ENCODE results near the gene RPRD2.

The RPRD2 gene

GRCh38 chr1:150346316-150346715 lies 17.6 kb upstream of the RPRD2 start:
- peaks cover 15% of the 10 kb centered on the region for H3K36me3 ChIP-seq (ENCODE audit: control insufficient read depth, insufficient read depth, low read length)

GRCh38 chr1:150352866-150353265 lies 11.1 kb upstream of the RPRD2 start:
- no peaks in the 10 kb centered on the region for H3K27me3 ChIP-seq (replicated peaks; ENCODE audit: control insufficient read depth, insufficient read depth, low read length)
- peaks cover 9% of the 10 kb centered on the region for H3K36me3 ChIP-seq (ENCODE audit: control insufficient read depth, insufficient read depth, low read length)
- DNase-seq (ENCODE audit: extremely low read depth, insufficient read length): no peak
- H3K4me3 ChIP-seq (replicated peaks; ENCODE audit: low read depth, low read length): no peak overlapping the region
- no peak for TF ChIP-seq CTCF (IDR thresholded peaks at IDR 0.05; ENCODE audit: insufficient read depth, low read length, poor library complexity, severe bottlenecking)

More at GRCh38 chr1:150346316-150346715, 17.6 kb upstream of the RPRD2 start:
- H3K4me3 ChIP-seq (replicated peaks; ENCODE audit: low read depth, low read length): no peak overlapping the region
- H3K27me3 ChIP-seq (replicated peaks; ENCODE audit: control insufficient read depth, insufficient read depth, low read length): no peaks in the 10 kb centered on the region
- no peak for DNase-seq (ENCODE audit: extremely low read depth, insufficient read length)
- no peak for TF ChIP-seq CTCF (IDR thresholded peaks at IDR 0.05; ENCODE audit: insufficient read depth, low read length, poor library complexity, severe bottlenecking)

- Histone ChIP-seq H3K4me3 (replicated peaks; ENCODE audit: low read depth, low read length) (peak overlapping the region; percentile 69), H3K36me3 (ENCODE audit: control insufficient read depth, insufficient read depth, low read length) (no peaks in the 10 kb centered on the region), H3K27me3 (replicated peaks; ENCODE audit: control insufficient read depth, insufficient read depth, low read length) (no peaks in the 10 kb centered on the region)
- no peak for TF ChIP-seq CTCF (IDR thresholded peaks at IDR 0.05; ENCODE audit: insufficient read depth, low read length, poor library complexity, severe bottlenecking)
- peak; percentile 15 for DNase-seq (ENCODE audit: extremely low read depth, insufficient read length)
These were observed 1.1 kb upstream of the RPRD2 start for GRCh38 chr1:150362721-150363425.

GRCh38 chr1:150364231-150365003 lies 470 bp downstream of the RPRD2 start:
- Histone ChIP-seq H3K4me3 (replicated peaks; ENCODE audit: low read depth, low read length) (peak overlapping the region; percentile 65), H3K27me3 (replicated peaks; ENCODE audit: control insufficient read depth, insufficient read depth, low read length) (no peaks in the 10 kb centered on the region), H3K36me3 (ENCODE audit: control insufficient read depth, insufficient read depth, low read length) (no peaks in the 10 kb centered on the region)
- no peak for TF ChIP-seq CTCF (IDR thresholded peaks at IDR 0.05; ENCODE audit: insufficient read depth, low read length, poor library complexity, severe bottlenecking)
- DNase-seq (ENCODE audit: extremely low read depth, insufficient read length): peak; percentile 78

- TF ChIP-seq CTCF (IDR thresholded peaks at IDR 0.05; ENCODE audit: insufficient read depth, low read length, poor library complexity, severe bottlenecking): no peak
- H3K36me3 ChIP-seq (ENCODE audit: control insufficient read depth, insufficient read depth, low read length): no peaks in the 10 kb centered on the region
- H3K27me3 ChIP-seq (replicated peaks; ENCODE audit: control insufficient read depth, insufficient read depth, low read length): no peaks in the 10 kb centered on the region
- DNase-seq (ENCODE audit: extremely low read depth, insufficient read length): peak; percentile 26
- peak overlapping the region; percentile 65 for H3K4me3 ChIP-seq (replicated peaks; ENCODE audit: low read depth, low read length)
These were observed 2.0 kb downstream of the RPRD2 start for GRCh38 chr1:150365941-150366340.

All from GM06990 (cell line).